HepG2 (cell line): ENCODE results near the gene CHST13. TPM values are rescaled to one million over a fixed set of nuclear protein-coding genes. Genes with fewer than 3 reads are reported as not detected.

Source experiments
- CHD4 ChIP-seq: fragments of 200-600 bp; sonication (generic); IDR thresholded peaks from 2 replicates; pipeline ENCODE4 v1.7.0; 2017; ENCODE audit warnings: mild to moderate bottlenecking, low read length, borderline replicate concordance
- CREM ChIP-seq, 2 experiments: sonication (generic) in 1 of 2; formaldehyde crosslinking in 1 of 2; IDR thresholded peaks; 2 replicates each; pipeline versions ENCODE4 v1.4.0 to v1.6.1; 2016 to 2020; ENCODE audit warnings: antibody characterized with exemption in 1 of 2, mild to moderate bottlenecking in 1 of 2, missing genetic modification reagents in 1 of 2
- CTCF ChIP-seq: sonication (generic); formaldehyde crosslinking; IDR thresholded peaks from 2 replicates; pipeline ENCODE4 v1.5.0; 2020; ENCODE audit warnings: mild to moderate bottlenecking, missing genetic modification reagents, moderate library complexity
- FOXJ3 ChIP-seq: sonication (generic); formaldehyde crosslinking; IDR thresholded peaks from 2 replicates; pipeline ENCODE4 v1.4.0; 2020; ENCODE audit warnings: missing genetic modification reagents, mild to moderate bottlenecking, borderline replicate concordance
- HMG20A ChIP-seq: IDR thresholded peaks from 2 replicates; pipeline ENCODE4 v1.6.1; 2016; ENCODE audit warnings: borderline replicate concordance
- NAIF1 ChIP-seq: sonication (generic); formaldehyde crosslinking; IDR thresholded peaks from 2 replicates; pipeline ENCODE4 v1.5.0; 2020; ENCODE audit warnings: mild to moderate bottlenecking, missing genetic modification reagents, borderline replicate concordance
- PHF5A ChIP-seq: IDR thresholded peaks from one replicate; pipeline ENCODE4 v1.6.1; 2018; ENCODE audit warnings: low read depth, missing genetic modification reagents; ENCODE audit not compliant: unreplicated experiment
- PRPF4 ChIP-seq: fragments of 200-400 bp; formaldehyde crosslinking; IDR thresholded peaks from 2 replicates; pipeline ENCODE4 v1.6.1; 2016; ENCODE audit warnings: low read length, low read depth; ENCODE audit not compliant: poor library complexity, severe bottlenecking
- SOX5 ChIP-seq: IDR thresholded peaks from 2 replicates; pipeline ENCODE4 v1.6.1; 2016; ENCODE audit warnings: borderline replicate concordance
- TFDP1 ChIP-seq: IDR thresholded peaks from 2 replicates; pipeline ENCODE4 v1.6.1; 2016; ENCODE audit warnings: missing compliant biosample characterization, missing genetic modification reagents, borderline replicate concordance
- TGIF2 ChIP-seq: IDR thresholded peaks from 2 replicates; pipeline ENCODE4 v1.6.1; 2016; ENCODE audit warnings: control low read depth, missing compliant biosample characterization
- THRA ChIP-seq: sonication (generic); formaldehyde crosslinking; IDR thresholded peaks from 2 replicates; pipeline ENCODE4 v1.4.0; 2020; ENCODE audit warnings: missing genetic modification reagents, borderline replicate concordance
- ZBTB2 ChIP-seq: sonication (generic); formaldehyde crosslinking; IDR thresholded peaks from 2 replicates; pipeline ENCODE4 v1.8.0; 2022; ENCODE audit warnings: low read depth, missing genetic modification reagents
- ZC3H13 ChIP-seq: sonication (generic); formaldehyde crosslinking; IDR thresholded peaks from 2 replicates; pipeline ENCODE4 v1.8.1; 2023; ENCODE audit warnings: mild to moderate bottlenecking, missing genetic modification reagents, moderate library complexity
- ZNF136 ChIP-seq: sonication (generic); formaldehyde crosslinking; IDR thresholded peaks from 2 replicates; pipeline ENCODE4 v1.8.1; 2022; ENCODE audit warnings: low read depth, mild to moderate bottlenecking, moderate library complexity, missing genetic modification reagents
- ZNF274 ChIP-seq: sonication (generic); formaldehyde crosslinking; IDR thresholded peaks from 2 replicates; pipeline ENCODE4 v1.5.1; 2020; ENCODE audit warnings: mild to moderate bottlenecking, missing genetic modification reagents
- ZNF563 ChIP-seq: sonication (generic); formaldehyde crosslinking; IDR thresholded peaks from 2 replicates; pipeline ENCODE4 v1.8.0; 2022; ENCODE audit warnings: mild to moderate bottlenecking, moderate library complexity, missing genetic modification reagents
- ZNF710 ChIP-seq: sonication (generic); formaldehyde crosslinking; IDR thresholded peaks from 2 replicates; pipeline ENCODE4 v1.5.0; 2020; ENCODE audit warnings: mild to moderate bottlenecking, missing genetic modification reagents, borderline replicate concordance
- ZNF768 ChIP-seq: sonication (generic); formaldehyde crosslinking; IDR thresholded peaks from 2 replicates; pipeline ENCODE4 v1.4.0; 2020; ENCODE audit warnings: missing genetic modification reagents
- ZNF839 ChIP-seq: sonication (generic); formaldehyde crosslinking; IDR thresholded peaks from 2 replicates; pipeline ENCODE4 v1.4.0; 2020; ENCODE audit warnings: missing genetic modification reagents, mild to moderate bottlenecking, borderline replicate concordance
- ZSCAN9 ChIP-seq: IDR thresholded peaks from 2 replicates; pipeline ENCODE4 v1.6.1; 2016; ENCODE audit warnings: borderline replicate concordance
- polyA plus RNA-seq, 8 experiments: library from polyadenylated mRNA; depleted of rRNA in 3 of 8; stranded (reverse) in 7 of 8; unstranded in 1 of 8; fragments of >200 nt; fragmentation: Illumina TruSeq in 4 of 8; extraction: Trizol in 4 of 8; gene quantifications; 2 replicates each; pipeline versions ENCODE4 v1.2.1 to v1.2.3, GENCODE V29; 2011 to 2016; ENCODE audit warnings: low read depth in 4 of 8, missing spikeins in 1 of 8, mixed read lengths in 1 of 8; ENCODE audit not compliant: insufficient read depth in 1 of 8
- total RNA-seq, 5 experiments: library from RNA; depleted of rRNA; stranded (reverse); fragments of >200 nt; fragmentation: Illumina TruSeq; extraction: Trizol; gene quantifications; 2 replicates each; pipeline ENCODE4 v1.2.3, GENCODE V29; 2016; ENCODE audit warnings: low read depth in 1 of 5

The CHST13 gene
- total and polyA plus RNA-seq, 2 of the 13 experiments (the other 11 are each of a cell fraction or from before 2014, with no cell fraction given): 32.0 to 43.1 TPM

GRCh38 chr3:126517986-126518778, 5.8 kb upstream of the CHST13 start (continued):
- TF ChIP-seq FOXJ3 (CRISPR knock-in tag) (no peak), ZC3H13 (CRISPR knock-in tag) (0 out of 2 replicates have a peak, but pooled peaks have one; percentile 47), ZNF839 (CRISPR knock-in tag) (no peak), ZNF563 (0 out of 2 replicates have a peak, but pooled peaks have one; percentile 5), ZNF136 (no peak), HMG20A (no peak), CREM (IDR thresholded peaks at IDR 0.05) (no peak), CREM (CRISPR knock-in tag; IDR thresholded peaks at IDR 0.05) (no peak), ZSCAN9 (CRISPR knock-in tag) (no peak), PRPF4 (no peak), SOX5 (no peak), CTCF (CRISPR knock-in tag) (peak; percentile 34; the same call in 1 of the 2 replicates), ZNF710 (CRISPR knock-in tag) (no peak), PHF5A (CRISPR knock-in tag) (no peak), ZBTB2 (CRISPR knock-in tag) (no peak), CHD4 (no peak), THRA (CRISPR knock-in tag) (no peak), ZNF274 (CRISPR knock-in tag) (0 out of 2 replicates have a peak, but pooled peaks have one; percentile 15), NAIF1 (CRISPR knock-in tag) (no peak), TFDP1 (CRISPR knock-in tag) (0 out of 2 replicates have a peak, but pooled peaks have one; percentile 0), TGIF2 (CRISPR knock-in tag) (no peak), ZNF768 (CRISPR knock-in tag) (peak; percentile 27; the same call in 1 of the 2 replicates)
